ENCODE data around the gene STAG1.
"Not testable (repeated sequence)": the region's sequence is repeated elsewhere in the genome, so short reads cannot be mapped to it uniquely, and the experiment has no call there.

DNA sequence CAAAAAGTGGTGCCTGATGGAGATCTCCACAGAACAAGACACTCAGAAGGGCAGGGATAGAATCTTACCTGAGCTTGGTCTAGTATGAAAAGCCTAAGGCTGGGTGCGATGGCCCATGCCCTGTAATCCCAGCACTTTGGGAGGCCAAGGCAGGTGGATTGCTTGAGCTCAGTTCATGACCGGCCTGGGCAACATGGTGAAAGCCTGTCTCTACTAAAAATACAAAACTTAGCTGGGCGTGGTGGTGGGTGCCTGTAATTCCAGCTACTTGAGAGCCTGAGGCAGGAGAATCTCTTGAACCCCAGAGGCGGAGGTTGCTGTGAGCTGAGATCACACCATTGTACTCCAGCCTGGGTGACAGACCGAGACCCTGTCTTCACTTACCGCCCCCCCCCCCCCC, 417.5 kb downstream of the STAG1 start:
- not testable (repeated sequence) for TF ChIP-seq EP300, POLR2AphosphoS5, POLR2A (IDR thresholded peaks at IDR 0.05)
- TF ChIP-seq, protein P1, sequence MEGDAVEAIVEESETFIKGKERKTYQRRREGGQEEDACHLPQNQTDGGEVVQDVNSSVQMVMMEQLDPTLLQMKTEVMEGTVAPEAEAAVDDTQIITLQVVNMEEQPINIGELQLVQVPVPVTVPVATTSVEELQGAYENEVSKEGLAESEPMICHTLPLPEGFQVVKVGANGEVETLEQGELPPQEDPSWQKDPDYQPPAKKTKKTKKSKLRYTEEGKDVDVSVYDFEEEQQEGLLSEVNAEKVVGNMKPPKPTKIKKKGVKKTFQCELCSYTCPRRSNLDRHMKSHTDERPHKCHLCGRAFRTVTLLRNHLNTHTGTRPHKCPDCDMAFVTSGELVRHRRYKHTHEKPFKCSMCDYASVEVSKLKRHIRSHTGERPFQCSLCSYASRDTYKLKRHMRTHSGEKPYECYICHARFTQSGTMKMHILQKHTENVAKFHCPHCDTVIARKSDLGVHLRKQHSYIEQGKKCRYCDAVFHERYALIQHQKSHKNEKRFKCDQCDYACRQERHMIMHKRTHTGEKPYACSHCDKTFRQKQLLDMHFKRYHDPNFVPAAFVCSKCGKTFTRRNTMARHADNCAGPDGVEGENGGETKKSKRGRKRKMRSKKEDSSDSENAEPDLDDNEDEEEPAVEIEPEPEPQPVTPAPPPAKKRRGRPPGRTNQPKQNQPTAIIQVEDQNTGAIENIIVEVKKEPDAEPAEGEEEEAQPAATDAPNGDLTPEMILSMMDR (IDR thresholded peaks at IDR 0.05): not testable (repeated sequence)
